OCI-M2 (cell line): ENCODE results near the gene SLC9A3.

Experiments
- DNase-seq: peaks from one replicate; lab custom pipeline; 2025; ENCODE audit not compliant: unreplicated experiment; lab: John Stamatoyannopoulos, UW

Gene SLC9A3

DNA sequence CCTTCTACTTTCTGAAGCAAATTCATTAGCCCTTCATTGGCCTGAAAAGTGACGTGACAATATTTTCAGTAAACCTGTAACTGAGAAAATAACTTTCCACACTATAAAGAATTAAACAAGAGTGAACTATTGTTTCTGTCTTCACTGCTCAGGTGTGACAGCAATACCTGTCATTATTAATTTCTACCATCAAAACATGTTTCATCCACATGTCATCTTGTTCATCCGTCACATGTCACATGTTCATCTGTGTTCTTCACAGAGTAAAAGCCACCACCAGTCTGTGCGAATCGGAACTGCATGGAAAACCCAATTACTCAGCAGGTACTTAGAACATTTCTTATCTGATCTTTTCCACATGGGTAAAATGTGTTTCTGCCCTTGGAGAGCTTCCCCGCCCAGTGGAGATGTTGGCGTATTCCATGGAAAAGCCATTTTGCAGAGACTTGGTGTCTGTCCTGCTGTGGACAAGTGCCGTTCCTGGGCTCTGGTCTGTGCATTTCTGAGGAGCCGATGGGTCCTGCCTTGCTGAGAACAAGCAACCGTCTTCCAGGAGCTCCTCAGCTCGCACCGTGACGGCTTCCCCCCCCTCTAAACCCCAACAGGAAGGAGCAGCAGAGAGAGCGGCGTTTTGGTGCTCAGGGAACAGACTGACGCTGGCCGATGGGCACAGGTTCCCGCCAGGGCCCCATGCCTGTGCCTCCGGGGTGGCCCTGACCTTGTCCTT, 91.9 kb downstream of the SLC9A3 start:
- DNase-seq: no peak

DNA sequence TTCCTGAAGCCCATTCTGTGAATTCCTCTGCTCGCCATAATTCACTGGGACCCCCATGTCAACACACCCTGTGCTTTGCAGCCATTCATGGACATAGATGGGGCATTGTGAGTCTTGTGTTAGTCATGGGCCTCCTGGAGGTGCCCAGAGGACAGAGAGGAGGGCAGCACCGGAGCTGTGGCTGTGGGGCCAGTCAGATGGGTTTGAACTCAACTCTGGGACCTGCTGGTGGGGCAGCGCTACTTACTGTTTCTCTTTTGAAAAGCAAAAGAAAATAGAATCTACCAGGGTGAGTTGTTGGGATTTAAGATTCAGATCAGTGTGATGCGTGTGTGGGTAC, 92.6 kb downstream of the SLC9A3 start:
- no peak for DNase-seq

DNA sequence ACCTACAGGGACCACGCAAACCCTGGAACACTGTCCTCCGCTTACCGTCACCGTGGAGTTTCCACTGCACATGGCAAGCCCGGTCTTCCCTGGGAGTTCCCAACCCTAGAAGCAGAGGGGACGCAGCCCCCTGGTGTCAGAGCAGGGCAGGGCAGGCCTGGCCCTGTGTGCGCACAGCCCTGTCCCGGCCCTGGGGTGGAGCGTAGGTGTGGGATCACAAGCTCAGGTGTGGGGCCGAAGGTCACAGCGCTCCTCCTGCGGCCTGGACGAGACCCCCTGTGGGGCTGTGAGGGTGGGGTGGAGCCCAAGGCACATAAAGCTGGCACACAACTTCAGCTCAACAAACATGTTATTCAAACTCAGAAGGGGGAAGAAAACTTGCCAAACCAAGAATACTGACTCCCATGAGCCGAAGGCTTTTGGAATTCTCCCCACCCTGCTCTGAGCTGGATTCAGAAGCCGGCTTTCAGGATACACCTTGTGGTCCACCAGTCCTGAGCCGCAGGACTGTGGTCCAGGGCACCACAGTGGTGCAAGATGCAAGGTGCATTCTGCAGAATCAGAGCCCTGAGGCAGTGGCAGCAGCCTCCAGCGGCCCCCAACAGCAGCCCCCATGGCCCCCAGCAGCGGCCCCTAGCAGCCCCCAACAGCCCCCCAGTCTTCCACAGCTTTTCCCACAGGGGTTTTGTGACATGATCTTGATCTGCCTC, 93.1 kb downstream of the SLC9A3 start:
- DNase-seq: no peak

DNA sequence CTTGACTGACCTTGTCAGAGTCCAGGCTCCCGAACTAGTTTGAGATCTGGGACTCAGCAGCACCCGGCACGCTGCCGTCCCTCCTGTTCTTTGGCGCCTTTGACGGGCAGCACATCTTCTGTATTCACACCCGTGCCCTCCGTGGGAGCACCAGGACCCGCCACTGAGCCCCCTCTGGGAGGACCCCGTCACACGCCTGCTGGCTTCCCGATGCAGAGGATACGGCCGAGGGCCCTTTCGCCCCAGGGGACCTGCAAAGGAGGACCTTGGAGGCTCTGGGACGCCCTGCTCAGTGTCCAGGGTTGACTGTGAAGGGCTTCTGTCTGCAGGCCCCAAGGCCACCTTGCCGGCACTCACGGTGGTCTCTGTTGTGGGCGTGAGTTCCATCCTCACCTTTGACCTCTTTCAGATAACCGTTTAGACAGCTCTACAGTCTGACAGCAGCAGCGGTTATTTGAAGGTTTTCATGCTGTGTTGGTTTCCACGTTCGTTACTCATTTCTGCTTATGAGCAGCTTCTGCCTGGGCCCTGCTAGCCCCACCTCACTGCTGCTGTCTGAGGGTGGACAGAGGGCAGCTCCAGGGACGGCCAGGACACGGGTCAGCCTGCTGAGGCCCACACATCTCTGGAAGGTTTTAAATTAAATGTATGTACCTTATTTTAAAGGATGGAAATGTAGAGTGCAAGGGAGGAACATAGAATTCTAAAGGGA, 93.9 kb downstream of the SLC9A3 start:
- DNase-seq: no peak

GRCh38 chr5:429453-430188, 94.6 kb downstream of the SLC9A3 start:
- DNase-seq: no peak

GRCh38 chr5:428754-429452, 95.3 kb downstream of the SLC9A3 start:
- no peak for DNase-seq

- DNase-seq: no peak
Observed at GRCh38 chr5:428219-428618, 96.0 kb downstream of the SLC9A3 start.

DNA sequence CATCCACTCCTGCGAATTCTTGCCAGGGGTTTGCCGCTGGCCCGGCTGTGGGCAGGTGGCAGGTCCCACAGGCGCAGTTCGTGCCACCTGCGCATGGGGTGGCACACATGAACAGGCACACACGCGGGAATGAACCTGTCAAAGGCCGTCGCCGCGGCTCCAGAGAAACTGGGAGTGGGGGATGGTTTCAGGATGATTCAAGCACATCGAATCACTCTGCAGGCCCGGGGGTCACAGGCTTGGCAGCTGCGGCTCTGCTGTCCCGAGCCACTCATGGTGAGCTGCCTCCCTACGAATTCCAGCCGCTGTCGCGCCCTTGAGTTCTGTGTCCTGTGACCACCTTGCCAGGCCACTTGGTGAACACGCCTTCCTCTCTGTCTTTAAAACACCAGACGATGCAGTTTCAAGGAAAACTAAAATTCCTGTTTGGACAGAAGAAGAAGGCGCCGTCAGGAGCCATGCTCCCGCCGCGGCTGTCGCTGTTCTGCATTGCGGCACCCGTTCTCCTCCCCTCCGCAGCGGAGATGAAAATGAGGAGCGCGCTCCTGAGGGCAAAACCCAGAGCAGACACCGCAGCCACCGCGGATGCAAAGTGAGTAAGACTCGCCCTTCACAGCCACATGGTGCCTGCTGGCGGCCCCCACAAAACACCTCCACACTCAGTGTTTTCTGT, 96.7 kb downstream of the SLC9A3 start:
- DNase-seq: no peak

- no peak for DNase-seq
Observed at GRCh38 chr5:426392-426976, 97.8 kb downstream of the SLC9A3 start.

GRCh38 chr5:425714-426113, 98.5 kb downstream of the SLC9A3 start:
- no peak for DNase-seq

DNA sequence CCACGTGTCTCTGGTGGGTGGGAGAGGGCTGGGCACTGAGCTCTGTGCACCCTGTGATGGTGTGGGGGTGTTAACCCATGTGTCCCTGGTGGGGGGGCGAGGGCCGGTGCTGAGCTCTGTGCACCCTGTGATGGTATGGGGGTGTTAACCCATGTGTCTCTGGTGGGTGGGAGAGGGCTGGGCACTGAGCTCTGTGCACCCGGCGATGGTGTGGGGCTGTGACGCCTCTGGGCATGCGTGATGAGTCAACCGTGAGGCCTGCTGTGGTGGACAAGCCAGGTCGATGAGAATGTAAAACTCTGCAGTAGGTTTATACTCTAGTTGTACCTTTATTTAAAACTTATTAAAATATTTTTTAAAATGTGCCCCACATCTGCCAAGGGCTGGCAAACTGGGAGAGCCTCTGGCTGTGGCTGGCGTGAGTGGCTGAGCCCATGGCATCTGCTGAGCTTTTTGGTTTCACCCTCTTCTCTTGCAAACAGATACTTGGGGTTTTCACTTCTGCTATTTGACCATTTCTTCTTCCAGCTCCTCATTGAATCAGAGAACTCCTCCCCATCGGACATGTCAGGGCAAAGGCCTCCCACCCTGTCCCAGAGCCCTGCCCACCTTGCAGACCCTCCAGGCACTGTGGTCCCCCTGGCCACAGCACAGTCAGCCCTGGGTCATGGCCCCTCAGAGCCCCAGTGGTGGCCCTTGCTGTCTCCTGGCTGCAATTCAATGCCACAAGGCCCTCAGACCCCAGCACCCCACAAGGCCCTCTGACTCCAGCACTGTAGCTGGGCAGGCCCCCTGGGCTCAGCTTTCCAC, 99.7 kb downstream of the SLC9A3 start:
- no peak for DNase-seq

GRCh38 chr5:423626-424261, 100.5 kb downstream of the SLC9A3 start:
- DNase-seq: no peak

DNA sequence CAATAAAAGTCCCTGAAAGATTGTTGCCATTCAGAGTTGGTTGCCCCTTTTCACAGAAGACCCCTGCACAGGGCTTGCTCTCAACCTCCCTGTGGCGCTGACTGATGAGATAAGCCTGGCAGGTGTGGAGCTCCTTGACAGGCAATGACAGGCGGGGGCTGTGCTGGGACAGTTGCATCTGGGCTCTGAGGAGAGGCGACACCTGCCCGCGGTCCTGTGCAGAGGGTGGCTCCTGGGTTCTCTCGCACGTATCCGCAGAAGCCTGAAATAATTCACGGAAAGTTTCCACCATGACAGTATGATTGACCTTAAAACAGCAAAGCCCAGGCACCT, 101.0 kb downstream of the SLC9A3 start:
- no peak for DNase-seq

GRCh38 chr5:422323-423232, 101.7 kb downstream of the SLC9A3 start:
- no peak for DNase-seq

DNA sequence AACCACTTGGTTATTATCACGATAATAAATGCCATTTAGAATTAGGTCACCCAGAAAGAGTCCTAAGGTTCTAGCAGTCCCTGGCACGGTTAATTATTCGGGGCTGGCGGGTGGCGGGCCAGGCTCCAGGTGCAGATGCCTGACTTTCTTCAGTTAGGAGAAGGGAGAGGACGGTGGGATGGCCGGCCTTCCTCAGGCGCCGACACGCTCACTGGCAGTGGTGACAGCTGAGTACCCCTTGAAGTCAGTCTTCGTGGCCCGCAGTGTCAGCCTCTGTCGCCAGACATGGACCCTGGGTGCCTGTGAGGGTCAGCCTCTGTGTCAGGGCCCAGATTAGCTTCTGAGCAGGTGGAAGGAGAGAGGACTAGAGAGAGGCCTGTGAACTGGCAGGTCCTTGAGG, 102.3 kb downstream of the SLC9A3 start:
- no peak for DNase-seq

- no peak for DNase-seq
Observed at GRCh38 chr5:421287-421880, 102.9 kb downstream of the SLC9A3 start.

DNA sequence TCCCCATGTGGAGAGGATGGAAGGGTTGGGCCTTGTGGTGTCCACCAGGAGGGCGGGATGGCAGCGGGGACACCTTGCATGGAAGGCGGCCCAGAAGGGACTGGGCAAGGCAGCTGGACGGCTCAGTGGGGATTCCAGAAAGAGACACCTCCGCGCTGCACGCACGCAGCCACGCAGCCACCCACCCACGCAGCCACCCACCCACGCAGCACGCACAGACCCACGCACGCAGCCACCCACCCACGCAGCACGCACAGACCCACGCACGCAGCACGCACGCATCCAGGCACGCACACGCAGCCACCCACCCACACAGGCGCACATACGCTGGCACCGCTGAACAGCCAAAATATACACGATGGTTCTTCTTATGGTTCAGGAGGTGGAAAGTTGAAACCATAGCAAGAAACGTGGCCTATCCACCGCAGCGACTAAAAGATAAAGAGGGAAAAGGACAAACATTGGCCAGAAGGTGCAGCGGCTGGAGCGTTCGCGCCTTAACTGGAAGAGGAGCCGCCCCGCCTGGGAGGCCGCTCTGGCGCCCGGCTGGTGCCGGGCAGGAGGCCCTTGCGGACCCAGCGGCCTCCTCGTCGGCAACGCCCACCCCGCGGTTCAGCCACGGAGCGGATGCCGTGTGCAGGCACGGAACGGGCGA, 103.5 kb downstream of the SLC9A3 start:
- no peak for DNase-seq
